MM.1S (cell line): Measurements from ENCODE around the gene COL18A1.

Experiments
- CTCF ChIP-seq: fragments of 300-600 bp; sonication (generic); IDR thresholded peaks from 2 replicates; pipeline ENCODE4 v1.5.1; 2016; ENCODE audit warnings: antibody characterized with exemption, low read length, mixed read lengths
- EZH2 ChIP-seq: fragments of 300-600 bp; sonication (generic); optimal IDR thresholded peaks from 2 replicates; pipeline ENCODE3; 2017; ENCODE audit warnings: low read depth, mild to moderate bottlenecking, antibody characterized with exemption, low read length, mixed read lengths

- TF ChIP-seq CTCF = no peak
- no peak for TF ChIP-seq EZH2
Measured at GRCh38 chr21:45439901-45440461, 35.0 kb downstream of the COL18A1 start.
